Smooth muscle cell of trachea (primary cell): ENCODE measurements around the gene GNB5. TPM values are rescaled to one million over a fixed set of nuclear protein-coding genes. Genes with fewer than 3 reads are reported as not detected.

ENCODE experiments used
- total RNA-seq: library from RNA; depleted of rRNA; stranded (reverse); fragments of >200 nt; gene quantifications from 2 replicates; pipeline ENCODE4 v1.2.1, GENCODE V29; 2014

GNB5 gene
- total RNA-seq: 38.1 and 45.2 TPM in 2 replicates

DNA sequence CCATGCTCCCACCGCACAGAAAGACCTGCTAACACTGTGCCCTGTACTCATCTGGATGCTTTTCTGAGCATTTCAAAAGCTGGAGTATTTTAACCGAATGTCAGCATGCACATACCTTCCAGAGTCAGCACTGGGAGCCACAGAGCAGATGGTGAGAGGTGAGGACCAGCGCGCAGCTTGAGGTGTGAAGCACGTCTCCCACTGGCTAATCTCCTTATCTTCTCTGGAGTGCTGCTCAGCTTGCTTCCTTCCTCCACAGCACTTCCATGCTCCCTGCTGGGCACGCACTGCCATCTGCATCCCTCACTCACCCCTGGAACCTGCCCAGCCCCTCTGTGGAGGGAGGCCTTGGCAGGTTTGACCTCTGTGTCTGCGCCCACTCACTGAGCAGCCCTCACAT, at the start of gene GNB5:
GNB5 (minus strand) TSS at position 186 of the 400 bp plus-strand sequence. CDS start 6,716 bp downstream, outside the sequence.

Other genes starting within 250 kb of the GNB5 start
- gene LEO1, start 219.6 kb downstream of the GNB5 start, total RNA-seq: 23.8 and 35.6 TPM in 2 replicates
- 49.1 and 56.7 TPM in 2 replicates for gene MAPK6, start 172.2 kb downstream of the GNB5 start, total RNA-seq
- gene BCL2L10, start 78.6 kb downstream of the GNB5 start, total RNA-seq: 0.17 TPM in 1 of 2 replicates, not detected in the other
- gene MYO5C, start 104.4 kb upstream of the GNB5 start, total RNA-seq: under 0.01 and 0.58 TPM in 2 replicates